ENCODE measurements around the gene KIF3B. TPM values are rescaled to one million over a fixed set of nuclear protein-coding genes. Genes with fewer than 3 reads are reported as not detected.

The KIF3B gene
- total and polyA plus RNA-seq, 5 donors, result 5.2 to 21.1 (median 13.6) TPM

- ATAC-seq (no peak), DNase-seq (no peak)
- no peaks in the 10 kb centered on the region for H3K27me3 ChIP-seq (ENCODE audit: control insufficient read depth, insufficient read depth)
- no peaks in the 10 kb centered on the region for H3K9me3 ChIP-seq (ENCODE audit: control insufficient read depth, low read length)
- no peak overlapping the region for H3K4me3 ChIP-seq (ENCODE audit: low read length)
- no peak overlapping the region for H3K27ac ChIP-seq (ENCODE audit: low read length)
- peaks cover 4% of the 10 kb centered on the region for H3K4me1 ChIP-seq (ENCODE audit: control insufficient read depth, insufficient read depth, low read length)
- intact Hi-C loops (cut with DNase I), result no loop called here
- WGBS, result 39% methylated on average over 6 of the region's 6 CpGs
These were observed 19.5 kb downstream of the KIF3B start for GRCh38 chr20:32296819-32297420.

GRCh38 chr20:32297439-32297838, 20.0 kb downstream of the KIF3B start:
- peaks cover 4% of the 10 kb centered on the region for H3K4me1 ChIP-seq (ENCODE audit: control insufficient read depth, insufficient read depth, low read length)
- no peak overlapping the region for H3K4me3 ChIP-seq (ENCODE audit: low read length)
- ATAC-seq (no peak), DNase-seq (no peak)
- intact Hi-C loops (cut with DNase I), result no loop called here
- H3K27ac ChIP-seq (ENCODE audit: low read length), result no peak overlapping the region
- 75% methylated on average over 4 of the region's 4 CpGs for WGBS
- H3K9me3 ChIP-seq (ENCODE audit: control insufficient read depth, low read length), result no peaks in the 10 kb centered on the region
- no peaks in the 10 kb centered on the region for H3K27me3 ChIP-seq (ENCODE audit: control insufficient read depth, insufficient read depth)

- H3K27ac ChIP-seq (ENCODE audit: low read length), result no peak overlapping the region
- intact Hi-C loops (cut with DNase I), result no loop called here
- no peak overlapping the region for H3K4me3 ChIP-seq (ENCODE audit: low read length)
- no peaks in the 10 kb centered on the region for H3K27me3 ChIP-seq (ENCODE audit: control insufficient read depth, insufficient read depth)
- peaks cover 4% of the 10 kb centered on the region for H3K4me1 ChIP-seq (ENCODE audit: control insufficient read depth, insufficient read depth, low read length)
- no peaks in the 10 kb centered on the region for H3K9me3 ChIP-seq (ENCODE audit: control insufficient read depth, low read length)
- no peak for ATAC-seq
- DNase-seq, result no peak
- WGBS, result 94% methylated on average over 6 of the region's 6 CpGs
These were observed 23.2 kb downstream of the KIF3B start for GRCh38 chr20:32300647-32301046.

GRCh38 chr20:32301719-32302506, 24.5 kb downstream of the KIF3B start:
- DNase-seq (no peak), ATAC-seq (no peak)
- intact Hi-C loops (cut with DNase I), result no loop called here
- Histone ChIP-seq H3K27me3 (ENCODE audit: control insufficient read depth, insufficient read depth) (no peaks in the 10 kb centered on the region), H3K9me3 (ENCODE audit: control insufficient read depth, low read length) (no peaks in the 10 kb centered on the region), H3K4me1 (ENCODE audit: control insufficient read depth, insufficient read depth, low read length) (peaks cover 2% of the 10 kb centered on the region), H3K27ac (ENCODE audit: low read length) (no peak overlapping the region), H3K4me3 (ENCODE audit: low read length) (no peak overlapping the region)
- 85% methylated on average over 5 of the region's 5 CpGs for WGBS

- WGBS, result 60% methylated on average over 6 of the region's 6 CpGs
- no peak overlapping the region for H3K27ac ChIP-seq (ENCODE audit: low read length)
- no peak overlapping the region for H3K4me3 ChIP-seq (ENCODE audit: low read length)
- no peak for ATAC-seq
- H3K27me3 ChIP-seq (ENCODE audit: control insufficient read depth, insufficient read depth), result no peaks in the 10 kb centered on the region
- no peak for DNase-seq
- H3K9me3 ChIP-seq (ENCODE audit: control insufficient read depth, low read length), result no peaks in the 10 kb centered on the region
- no peaks in the 10 kb centered on the region for H3K4me1 ChIP-seq (ENCODE audit: control insufficient read depth, insufficient read depth, low read length)
- intact Hi-C loops (cut with DNase I), result no loop called here
These were observed 25.0 kb downstream of the KIF3B start for GRCh38 chr20:32302507-32302872.

GRCh38 chr20:32304131-32304746, 26.8 kb downstream of the KIF3B start:
- Histone ChIP-seq H3K27me3 (ENCODE audit: control insufficient read depth, insufficient read depth) (no peaks in the 10 kb centered on the region), H3K4me3 (ENCODE audit: low read length) (no peak overlapping the region), H3K27ac (ENCODE audit: low read length) (no peak overlapping the region), H3K9me3 (ENCODE audit: control insufficient read depth, low read length) (no peaks in the 10 kb centered on the region), H3K4me1 (ENCODE audit: control insufficient read depth, insufficient read depth, low read length) (no peaks in the 10 kb centered on the region)
- ATAC-seq (no peak), DNase-seq (no peak)
- intact Hi-C loops (cut with DNase I), result no loop called here
- 67% methylated on average over 2 of the region's 2 CpGs for WGBS

- DNase-seq (no peak), ATAC-seq (no peak)
- Histone ChIP-seq H3K4me1 (ENCODE audit: control insufficient read depth, insufficient read depth, low read length) (no peaks in the 10 kb centered on the region), H3K4me3 (ENCODE audit: low read length) (no peak overlapping the region), H3K27me3 (ENCODE audit: control insufficient read depth, insufficient read depth) (no peaks in the 10 kb centered on the region), H3K27ac (ENCODE audit: low read length) (no peak overlapping the region), H3K9me3 (ENCODE audit: control insufficient read depth, low read length) (no peaks in the 10 kb centered on the region)
- 55% methylated on average over 3 of the region's 3 CpGs for WGBS
- intact Hi-C loops (cut with DNase I), result no loop called here
These were observed 35.4 kb downstream of the KIF3B start for GRCh38 chr20:32312718-32313424.

- H3K9me3 ChIP-seq (ENCODE audit: control insufficient read depth, low read length), result no peaks in the 10 kb centered on the region
- H3K27ac ChIP-seq (ENCODE audit: low read length), result no peak overlapping the region
- DNase-seq, result peak in 2 of 3 donors; percentile 39 to 53
- no peaks in the 10 kb centered on the region for H3K27me3 ChIP-seq (ENCODE audit: control insufficient read depth, insufficient read depth)
- no peaks in the 10 kb centered on the region for H3K4me1 ChIP-seq (ENCODE audit: control insufficient read depth, insufficient read depth, low read length)
- WGBS, result 39% methylated on average over 1 of the region's 1 CpG
- H3K4me3 ChIP-seq (ENCODE audit: low read length), result no peak overlapping the region
- ATAC-seq, result peak in 1 of 2 donors; percentile 54
- intact Hi-C loops (cut with DNase I), result no loop called here
These were observed 37.3 kb downstream of the KIF3B start for GRCh38 chr20:32314768-32315167.

- intact Hi-C loops (cut with DNase I), result no loop called here
- ATAC-seq (no peak), DNase-seq (no peak)
- Histone ChIP-seq H3K4me1 (ENCODE audit: control insufficient read depth, insufficient read depth, low read length) (no peaks in the 10 kb centered on the region), H3K9me3 (ENCODE audit: control insufficient read depth, low read length) (no peaks in the 10 kb centered on the region), H3K27ac (ENCODE audit: low read length) (no peak overlapping the region), H3K27me3 (ENCODE audit: control insufficient read depth, insufficient read depth) (no peaks in the 10 kb centered on the region), H3K4me3 (ENCODE audit: low read length) (no peak overlapping the region)
- WGBS, result 97% methylated on average over 3 of the region's 3 CpGs
These were observed 37.9 kb downstream of the KIF3B start for GRCh38 chr20:32315399-32315798.

- no peaks in the 10 kb centered on the region for H3K9me3 ChIP-seq (ENCODE audit: control insufficient read depth, low read length)
- H3K27ac ChIP-seq (ENCODE audit: low read length), result no peak overlapping the region
- intact Hi-C loops (cut with DNase I), result no loop called here
- no peaks in the 10 kb centered on the region for H3K27me3 ChIP-seq (ENCODE audit: control insufficient read depth, insufficient read depth)
- WGBS, result 56% methylated on average over 2 of the region's 2 CpGs
- ATAC-seq, result peak in 1 of 2 donors; percentile 43
- H3K4me1 ChIP-seq (ENCODE audit: control insufficient read depth, insufficient read depth, low read length), result no peaks in the 10 kb centered on the region
- H3K4me3 ChIP-seq (ENCODE audit: low read length), result no peak overlapping the region
- no peak for DNase-seq
These were observed 38.4 kb downstream of the KIF3B start for GRCh38 chr20:32315891-32316290.

- intact Hi-C loops (cut with DNase I), result no loop called here
- Histone ChIP-seq H3K4me1 (ENCODE audit: control insufficient read depth, insufficient read depth, low read length) (no peaks in the 10 kb centered on the region), H3K27me3 (ENCODE audit: control insufficient read depth, insufficient read depth) (no peaks in the 10 kb centered on the region), H3K27ac (ENCODE audit: low read length) (no peak overlapping the region), H3K9me3 (ENCODE audit: control insufficient read depth, low read length) (no peaks in the 10 kb centered on the region), H3K4me3 (ENCODE audit: low read length) (no peak overlapping the region)
- DNase-seq (no peak), ATAC-seq (no peak)
- 96% methylated on average over 7 of the region's 7 CpGs for WGBS
These were observed 39.2 kb downstream of the KIF3B start for GRCh38 chr20:32316667-32317066.

Measured in right cardiac atrium (tissue), 5 donors.